Measurements from ENCODE around the gene NELL2. TPM values are rescaled to one million over a fixed set of nuclear protein-coding genes. Genes with fewer than 3 reads are reported as not detected.

The NELL2 gene
- total RNA-seq, 1 donor from 2014 or later = 47.9 TPM

DNA sequence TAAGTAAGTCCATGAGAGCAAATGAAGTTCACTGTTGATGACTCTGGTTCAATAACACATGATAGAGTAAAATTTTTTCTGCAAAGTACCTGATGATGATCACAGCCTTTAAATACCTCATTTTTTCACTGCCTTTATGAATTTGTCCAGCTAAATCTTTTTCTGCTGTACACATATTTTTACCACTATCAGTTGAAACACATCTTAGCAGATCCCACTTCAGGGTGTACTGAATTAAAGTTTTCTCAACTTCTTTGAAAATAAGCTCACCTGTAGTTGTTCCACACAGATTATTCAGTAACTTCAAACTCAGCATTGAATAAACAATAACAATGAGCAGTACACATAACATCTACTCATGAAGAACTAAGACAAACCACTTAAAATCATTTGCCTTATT, 385.9 kb downstream of the NELL2 start:
- intact Hi-C loops (cut with micrococcal nuclease) = no loop called here

DNA sequence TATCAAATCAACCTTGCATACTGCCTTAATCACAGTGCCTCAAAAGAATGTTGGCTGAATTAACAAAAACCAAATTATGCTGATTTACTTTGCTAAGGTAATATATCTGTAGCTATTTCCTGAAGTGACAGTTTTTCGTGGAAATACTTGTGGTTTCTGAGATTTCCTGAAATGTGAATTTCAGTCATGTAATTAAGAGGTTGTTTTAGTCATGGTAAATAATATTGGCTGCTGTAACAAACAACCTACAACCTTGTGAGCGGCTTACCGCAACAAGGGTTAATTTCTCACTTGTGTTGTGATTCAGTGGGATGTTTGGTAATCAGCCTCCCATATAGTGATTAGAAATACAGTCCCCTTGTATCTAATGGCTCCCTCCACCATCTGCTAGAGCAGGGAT, 387.9 kb downstream of the NELL2 start:
- intact Hi-C loops (cut with micrococcal nuclease) = no loop called here

DNA sequence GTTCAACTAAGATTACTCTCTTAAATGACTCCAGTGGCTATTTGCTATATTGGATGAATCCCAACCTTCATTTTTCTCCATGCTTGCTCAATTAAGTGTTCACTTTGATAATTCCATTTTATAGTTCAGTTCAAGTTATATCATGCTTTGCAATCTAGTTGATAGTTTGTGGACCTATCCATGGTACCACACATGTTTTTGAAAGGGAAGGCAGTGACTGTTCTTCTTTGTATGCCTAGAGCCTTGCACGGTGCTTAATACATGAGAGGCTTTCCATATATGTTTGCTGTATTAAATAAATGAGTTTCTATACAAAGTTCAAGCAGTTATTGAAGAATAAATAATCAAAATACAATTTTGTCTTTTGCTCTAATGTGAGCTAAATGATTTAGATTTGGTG, 391.3 kb downstream of the NELL2 start:
- intact Hi-C loops (cut with micrococcal nuclease) = no loop called here

DNA sequence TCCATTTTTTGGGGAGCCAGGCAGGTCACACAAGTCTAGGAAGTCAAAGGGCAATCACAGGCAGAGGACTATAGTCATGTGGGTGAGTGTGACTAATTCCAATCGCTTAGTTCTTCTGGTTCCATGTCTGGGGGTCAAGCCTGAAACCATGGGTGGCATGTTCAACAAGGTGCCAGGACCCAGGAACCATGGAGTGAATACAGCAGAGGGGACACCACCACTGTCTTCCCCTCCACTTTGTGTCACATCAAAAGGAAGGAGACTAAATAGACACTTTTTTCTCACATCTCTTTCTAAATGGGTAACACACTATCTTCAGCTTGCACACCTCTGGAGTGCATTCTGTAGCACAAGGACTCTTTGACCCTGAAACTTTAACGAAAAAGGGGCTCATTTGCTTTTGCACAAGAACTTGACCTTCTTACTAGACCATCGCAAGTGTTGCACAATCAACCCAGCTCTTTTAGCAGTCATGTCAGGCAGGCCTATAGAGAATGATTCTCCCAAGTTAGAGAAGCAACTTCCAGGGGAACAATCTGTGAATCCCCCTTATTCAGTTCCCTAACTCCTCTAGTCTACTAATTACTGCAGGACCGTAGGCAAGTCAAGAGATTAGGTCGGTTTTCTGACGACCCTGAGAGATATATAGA, 398.7 kb downstream of the NELL2 start:
- intact Hi-C loops (cut with micrococcal nuclease) = no loop called here

DNA sequence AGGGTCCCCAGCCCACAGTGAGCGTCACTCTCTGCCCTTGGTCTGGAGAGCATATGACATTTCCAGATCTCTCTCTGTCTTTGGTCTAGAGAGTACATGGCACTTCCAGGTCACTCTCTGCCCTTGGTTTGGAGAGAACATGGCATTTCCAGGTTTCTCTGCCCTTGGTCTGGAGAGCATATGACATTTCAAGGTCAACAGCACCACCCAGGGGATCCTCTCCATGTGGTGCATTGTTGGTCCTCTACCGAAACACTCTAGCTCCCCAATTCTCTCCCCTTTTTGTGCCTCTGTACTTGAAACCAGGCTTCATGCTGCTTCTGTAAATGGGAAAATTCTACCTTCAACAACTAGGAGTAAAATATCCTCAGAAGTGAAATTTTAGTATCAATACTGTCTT, 399.4 kb downstream of the NELL2 start:
- intact Hi-C loops (cut with micrococcal nuclease) = no loop called here

DNA sequence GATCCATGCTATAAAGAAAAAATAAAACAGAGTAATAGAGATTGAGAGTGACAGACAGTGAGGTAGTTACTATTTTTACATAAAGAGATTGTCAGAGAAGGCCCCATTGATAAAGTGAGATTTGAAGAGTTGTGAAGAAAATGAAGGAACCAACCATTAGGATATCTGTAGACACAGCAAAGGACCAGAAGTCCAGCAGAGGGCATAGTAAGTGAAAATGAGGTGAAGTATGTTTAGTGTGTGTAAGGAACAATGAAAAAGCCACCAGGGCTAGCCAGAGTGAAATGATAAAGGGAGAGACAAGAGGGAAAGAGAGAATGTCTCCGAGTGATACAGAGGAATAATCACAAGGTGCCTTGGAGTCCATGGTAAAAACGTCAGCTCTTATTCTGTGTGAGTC, 411.0 kb downstream of the NELL2 start:
- intact Hi-C loops (cut with micrococcal nuclease) = no loop called here

DNA sequence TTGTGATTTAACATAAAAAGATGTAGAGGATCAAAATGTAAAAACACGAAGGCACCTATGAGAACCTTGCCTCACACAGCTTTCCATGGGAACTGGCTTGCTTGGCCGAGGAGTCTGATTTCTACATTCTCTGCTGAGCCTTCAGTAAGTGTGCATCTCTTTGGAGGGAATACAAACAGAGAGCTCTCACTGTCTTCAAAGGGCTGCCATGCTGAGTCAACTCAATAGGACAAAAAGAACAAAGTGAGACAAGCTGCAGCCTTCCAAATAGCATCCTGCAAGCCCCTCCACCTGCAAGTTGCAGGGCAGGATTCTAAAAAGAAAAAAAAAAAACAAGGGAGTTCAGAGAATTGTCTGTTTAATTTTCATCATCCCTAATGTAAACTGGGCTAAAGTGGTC, 411.9 kb downstream of the NELL2 start:
- intact Hi-C loops (cut with micrococcal nuclease) = no loop called here

DNA sequence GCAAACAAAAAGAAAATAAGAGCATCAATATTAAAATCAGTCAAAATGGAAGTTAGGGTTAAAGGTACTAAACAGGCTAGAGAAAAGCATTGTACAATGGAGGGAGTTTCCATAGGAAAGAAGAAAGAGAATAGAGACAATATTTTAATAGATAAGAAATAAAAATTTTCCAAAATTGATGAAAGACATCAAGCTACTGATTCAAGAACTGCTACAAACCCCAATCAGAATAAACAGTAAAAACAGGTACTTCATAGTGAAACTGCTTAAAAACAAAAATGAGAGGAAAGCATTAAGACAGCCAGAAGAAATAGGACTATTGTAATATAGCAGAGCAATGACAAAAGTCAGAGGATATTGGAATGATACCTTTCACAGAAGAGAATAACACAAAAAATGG, 413.4 kb downstream of the NELL2 start:
- intact Hi-C loops (cut with micrococcal nuclease) = no loop called here

DNA sequence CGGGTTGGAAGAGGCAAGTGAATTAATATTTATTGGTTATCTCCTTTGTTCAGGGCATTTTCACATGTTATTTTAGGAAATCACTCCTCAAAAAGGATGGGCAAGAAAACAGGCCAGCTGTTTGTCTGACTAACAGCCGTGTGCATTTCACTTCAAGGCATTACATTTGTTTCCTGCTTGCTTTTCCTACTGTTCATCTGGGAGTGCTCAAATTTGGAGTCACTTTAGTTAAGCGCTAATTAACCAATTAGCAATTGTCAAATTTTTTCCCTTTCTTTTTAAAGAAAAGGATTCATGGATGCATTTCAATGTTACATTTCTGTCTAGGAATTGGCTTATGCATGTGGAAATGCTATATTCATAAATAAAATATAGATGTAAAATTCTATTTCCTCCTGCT, 415.9 kb downstream of the NELL2 start:
- intact Hi-C loops (cut with micrococcal nuclease) = no loop called here

DNA sequence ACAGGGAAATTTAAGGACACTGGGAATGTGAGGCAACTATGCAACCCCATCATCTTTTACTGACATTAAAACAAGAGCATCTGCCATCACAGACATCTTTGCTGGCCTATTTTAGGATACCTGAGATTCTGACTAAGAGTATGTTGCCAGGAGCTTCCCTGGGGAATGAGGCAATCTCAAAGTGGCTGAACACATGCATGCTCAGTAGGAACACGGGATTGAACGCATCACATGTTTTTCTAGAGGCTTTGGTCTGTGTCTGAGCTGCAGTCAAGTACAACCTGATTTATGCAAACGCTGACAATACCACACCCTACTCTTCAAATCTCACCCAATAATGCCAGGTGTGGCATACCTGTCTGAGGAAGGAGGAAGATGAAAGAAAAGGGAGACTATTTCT, 416.5 kb downstream of the NELL2 start:
- intact Hi-C loops (cut with micrococcal nuclease) = no loop called here

Other genes starting within 250 kb of the NELL2 start
- not detected in 2 replicates for gene DBX2, start 174.8 kb upstream of the NELL2 start, total RNA-seq